GM21737 (cell line): Measurements from ENCODE around the gene ATP6AP2.
"Not testable (repeated sequence)": the region's sequence is repeated elsewhere in the genome, so short reads cannot be mapped to it uniquely, and the experiment has no call there.

Experiments used
- ATAC-seq: cut with Tn5 transposase; IDR thresholded peaks from one replicate; pipeline ENCODE4 v1.9.1; 2021; ENCODE audit warnings: mild to moderate bottlenecking, moderate library complexity; ENCODE audit not compliant: unreplicated experiment

ATP6AP2 gene

GRCh38 chrX:40580537-40581335 lies at the start of gene ATP6AP2:
Gene ATP6AP2, plus strand, starts transcription at chrX:40580970. Its CDS starts 96 bp downstream, at chrX:40581066.
- peak; percentile 96 for ATAC-seq

- ATAC-seq = no peak
Measured at GRCh38 chrX:40531056-40531826, 49.5 kb upstream of the ATP6AP2 start.

GRCh38 chrX:40537310-40537709 lies 43.5 kb upstream of the ATP6AP2 start:
- no peak for ATAC-seq

- ATAC-seq = no peak
Measured at GRCh38 chrX:40538406-40538805, 42.4 kb upstream of the ATP6AP2 start.

GRCh38 chrX:40539214-40540142 lies 41.3 kb upstream of the ATP6AP2 start:
- peak; percentile 75 for ATAC-seq

- ATAC-seq = no peak
Measured at GRCh38 chrX:40542208-40542607, 38.6 kb upstream of the ATP6AP2 start.

GRCh38 chrX:40542972-40543371 lies 37.8 kb upstream of the ATP6AP2 start:
- no peak for ATAC-seq

GRCh38 chrX:40543661-40544328 lies 37.0 kb upstream of the ATP6AP2 start:
- no peak for ATAC-seq

GRCh38 chrX:40544343-40545266 lies 36.2 kb upstream of the ATP6AP2 start:
- ATAC-seq = no peak

GRCh38 chrX:40546870-40547269 lies 33.9 kb upstream of the ATP6AP2 start:
- no peak for ATAC-seq

- no peak for ATAC-seq
Measured at GRCh38 chrX:40550066-40550465, 30.7 kb upstream of the ATP6AP2 start.

GRCh38 chrX:40552768-40553167 lies 28.0 kb upstream of the ATP6AP2 start:
- no peak for ATAC-seq

- ATAC-seq = no peak
Measured at GRCh38 chrX:40558590-40558989, 22.2 kb upstream of the ATP6AP2 start.

GRCh38 chrX:40563784-40564183 lies 17.0 kb upstream of the ATP6AP2 start:
- no peak for ATAC-seq

GRCh38 chrX:40564447-40564846 lies 16.3 kb upstream of the ATP6AP2 start:
- ATAC-seq = no peak

GRCh38 chrX:40570346-40571093 lies 10.2 kb upstream of the ATP6AP2 start:
- ATAC-seq = no peak

- not testable (repeated sequence) for ATAC-seq
Measured at GRCh38 chrX:40571164-40571563, 9.6 kb upstream of the ATP6AP2 start.

GRCh38 chrX:40571600-40571999 lies 9.2 kb upstream of the ATP6AP2 start:
- no peak for ATAC-seq

- ATAC-seq = no peak
Measured at GRCh38 chrX:40573763-40574162, 7.0 kb upstream of the ATP6AP2 start.
